ENCODE data around the gene ODAPH. TPM values are rescaled to one million over a fixed set of nuclear protein-coding genes. Genes with fewer than 3 reads are reported as not detected.
A peak's percentile ranks its signal among the peaks of the same experiment; 100 is the strongest.
"Not testable (repeated sequence)": the region's sequence is repeated elsewhere in the genome, so short reads cannot be mapped to it uniquely, and the experiment has no call there.

Gene ODAPH
- not detected for total RNA-seq
- long read RNA-seq = 0 reads

- Histone ChIP-seq H3K27ac (no peak within 1 kb of the TSS), H3K36me3 (no peaks in the 10 kb centered on the region), H3K9me3 (no peaks in the 10 kb centered on the region), H3K4me1 (no peaks in the 10 kb centered on the region), H3K4me3 (no peak within 1 kb of the TSS), H3K27me3 (no peaks in the 10 kb centered on the region)
- no peak for ATAC-seq
- DNase-seq = no peak
- intact Hi-C loops (cut with DNase I) = no loop called here
- TF ChIP-seq CTCF (IDR thresholded peaks at IDR 0.05) (no peak), POLR2A (IDR thresholded peaks at IDR 0.05) (no peak)
- 51% methylated on average over 8 of the region's 9 CpGs for WGBS (ENCODE audit: insufficient coverage, low coverage, low lambda C conversion rate, missing lambda C conversion rate)
Measured at GRCh38 chr4:75555294-75556164, at the start of gene ODAPH. ODAPH (plus strand) TSS chr4:75556066; CDS start chr4:75556083, 17 bp downstream.

- ATAC-seq; H3K27me3 ChIP-seq; intact Hi-C loops (cut with DNase I); H3K9me3 ChIP-seq; DNase-seq; H3K4me3 ChIP-seq; H3K27ac ChIP-seq: not testable (repeated sequence)
- peaks cover 0 to 15% (median 0%) of the 10 kb centered on the region in 4 donors for H3K36me3 ChIP-seq
- H3K4me1 ChIP-seq = peaks cover 0 to 36% (median 7%) of the 10 kb centered on the region in 4 donors
- 76% methylated on average over 4 of the region's 4 CpGs for WGBS (ENCODE audit: insufficient coverage, low coverage, low lambda C conversion rate, missing lambda C conversion rate)
Measured at GRCh38 chr4:75509592-75509991, 46.3 kb upstream of the ODAPH start.

GRCh38 chr4:75511841-75512240 is 44.0 kb upstream of the ODAPH start:
- ATAC-seq (no peak), DNase-seq (no peak)
- Histone ChIP-seq H3K27me3 (no peaks in the 10 kb centered on the region), H3K9me3 (no peaks in the 10 kb centered on the region), H3K27ac (peak overlapping the region in 1 of 3 donors; percentile 31), H3K4me1 (peaks cover 0 to 29% (median 10%) of the 10 kb centered on the region in 4 donors), H3K36me3 (peaks cover 0 to 14% (median 0%) of the 10 kb centered on the region in 4 donors), H3K4me3 (no peak overlapping the region)
- TF ChIP-seq CTCF (IDR thresholded peaks at IDR 0.05) (no peak), POLR2A (IDR thresholded peaks at IDR 0.05) (no peak)
- 37% methylated on average over 3 of the region's 3 CpGs for WGBS (ENCODE audit: insufficient coverage, low coverage, low lambda C conversion rate, missing lambda C conversion rate)
- intact Hi-C loops (cut with DNase I) = no loop called here

GRCh38 chr4:75512386-75513211 is 43.3 kb upstream of the ODAPH start:
- Histone ChIP-seq H3K27ac (peak overlapping the region; percentile 85 to 88 (median 87)), H3K4me3 (peak overlapping the region; percentile 47 to 87 (median 81)), H3K9me3 (no peaks in the 10 kb centered on the region), H3K4me1 (peaks cover 0 to 29% (median 10%) of the 10 kb centered on the region in 4 donors), H3K27me3 (no peaks in the 10 kb centered on the region), H3K36me3 (peaks cover 0 to 21% (median 3%) of the 10 kb centered on the region in 4 donors)
- DNase-seq (no peak), ATAC-seq (no peak)
- 35% methylated on average over 6 of the region's 6 CpGs for WGBS (ENCODE audit: insufficient coverage, low coverage, low lambda C conversion rate, missing lambda C conversion rate)
- TF ChIP-seq POLR2A (IDR thresholded peaks at IDR 0.05) (no peak), CTCF (IDR thresholded peaks at IDR 0.05) (no peak)
- intact Hi-C loops (cut with DNase I) = no loop called here

Measured in right lobe of liver (tissue), 6 donors.